ENCODE results near the gene CD300A. TPM values are rescaled to one million over a fixed set of nuclear protein-coding genes. Genes with fewer than 3 reads are reported as not detected.

The CD300A gene
- total RNA-seq, 1 experiment from 2014 or later = 0.71 TPM

- H4K20me1 ChIP-seq (ENCODE audit: insufficient read depth) = no peaks in the 10 kb centered on the region
- no peak overlapping the region for H3K4me2 ChIP-seq (ENCODE audit: low read length)
- RAD21 ChIA-PET (ENCODE audit: low non-redundant PET in 1 of 2, low total read pairs in 2 of 2, uncharacterized antibody in 2 of 2, unreplicated experiment in 2 of 2) = no interaction called here
- intact Hi-C loops (cut with micrococcal nuclease) = no loop called here
- no peak for DNase-seq (ENCODE audit: low read depth, low spot score)
- CTCF ChIA-PET = no interaction called here
- H3K36me3 ChIP-seq (ENCODE audit: control insufficient read depth in 1 of 2, insufficient read depth in 2 of 2, low read length in 2 of 2) = no peaks in the 10 kb centered on the region
- no peak overlapping the region for H3K9ac ChIP-seq (ENCODE audit: low read length)
- no peak overlapping the region for H2AFZ ChIP-seq (ENCODE audit: low read depth, low read length, poor library complexity, severe bottlenecking)
- peaks cover 13% of the 10 kb centered on the region for H3K27me3 ChIP-seq (ENCODE audit: insufficient read depth, low read length)
- no peak overlapping the region for H3K4me3 ChIP-seq (replicated peaks in 1 of 2; ENCODE audit: low read depth in 1 of 2, low read length in 2 of 2)
- no peaks in the 10 kb centered on the region for H3K79me2 ChIP-seq (ENCODE audit: insufficient read depth, low read length)
- no TSS peak for BruUV-seq (replicated peaks)
- H3K27ac ChIP-seq (ENCODE audit: low read depth, low read length) = no peak overlapping the region
- no peak for TF ChIP-seq EZH2phosphoT487 (IDR thresholded peaks at IDR 0.05; ENCODE audit: borderline replicate concordance)
- TF ChIP-seq JUND (IDR thresholded peaks at IDR 0.05) = no peak
- TF ChIP-seq RAD21 (IDR thresholded peaks at IDR 0.05; ENCODE audit: low read depth) = no peak
- TF ChIP-seq ELF1 (IDR thresholded peaks at IDR 0.05; ENCODE audit: borderline replicate concordance, low read depth) = no peak
- TF ChIP-seq ZBTB33 (IDR thresholded peaks at IDR 0.05; ENCODE audit: extremely low read depth, insufficient replicate concordance, low read length) = no peak
- TF ChIP-seq POLR2AphosphoS5 (IDR thresholded peaks at IDR 0.05; ENCODE audit: low read depth, low read length) = no peak
- TF ChIP-seq POLR2A (IDR thresholded peaks at IDR 0.05; ENCODE audit: borderline replicate concordance, extremely low read depth, insufficient read depth, insufficient read length) = no peak
- no peak for TF ChIP-seq ZFX (IDR thresholded peaks at IDR 0.05)
- no peak for TF ChIP-seq EGR1 (IDR thresholded peaks at IDR 0.05; ENCODE audit: low read depth)
- no peak for TF ChIP-seq MAX (IDR thresholded peaks at IDR 0.05)
- no peak for TF ChIP-seq ATF3 (IDR thresholded peaks at IDR 0.05)
- no peak for TF ChIP-seq CEBPB (IDR thresholded peaks at IDR 0.05; ENCODE audit: low read depth)
- TF ChIP-seq REST (IDR thresholded peaks at IDR 0.05; ENCODE audit: low read depth) = no peak
- ATAC-seq = no peak
- no peaks in the 10 kb centered on the region for H3K4me1 ChIP-seq (ENCODE audit: control insufficient read depth in 1 of 2, insufficient read depth in 2 of 2, low read length in 2 of 2)
- POLR2A ChIA-PET = no interaction called here
- peaks cover 4 to 12% of the 10 kb centered on the region in 2 experiments; a peak in 2 of 4 replicates for H3K9me3 ChIP-seq (ENCODE audit: control insufficient read depth in 1 of 2, insufficient read depth in 1 of 2, low read depth in 1 of 2, low read length in 2 of 2)
- H3K9me2 ChIP-seq (ENCODE audit: insufficient read depth) = no peaks in the 10 kb centered on the region
Observed at GRCh38 chr17:74475189-74475588, 8.8 kb downstream of the CD300A start.
